CD14-positive monocyte (primary cell): ENCODE results near the gene APOL3. TPM values are rescaled to one million over a fixed set of nuclear protein-coding genes. Genes with fewer than 3 reads are reported as not detected.
A peak's percentile ranks its signal among the peaks of the same experiment; 100 is the strongest.

Experiments
- DNase-seq, 3 donors: peaks; one replicate each; pipeline ENCODE4 v3.0.0-alpha.2; 2011 to 2022
- H2AFZ ChIP-seq: 2 replicates; pipeline ENCODE4 v1.6.0; 2012; ENCODE audit warnings: mild to moderate bottlenecking, low read depth, low read length, inconsistent platforms; ENCODE audit not compliant: insufficient read depth, poor library complexity, severe bottlenecking
- H3K27ac ChIP-seq, 2 donors: 1 replicate in 1 of 2; 2 replicates in 1 of 2; pipeline ENCODE4 v1.5.1; 2012 to 2013; ENCODE audit warnings: low read length in 2 of 2, control low read depth in 1 of 2, inconsistent platforms in 1 of 2, low read depth in 1 of 2, mild to moderate bottlenecking in 1 of 2
- H3K27me3 ChIP-seq, 2 donors: one replicate each; pipeline versions ENCODE4 v1.6.0 to v1.6.1; 2011 to 2013; ENCODE audit warnings: low read length in 2 of 2; ENCODE audit not compliant: control insufficient read depth in 2 of 2, insufficient read depth in 2 of 2
- H3K36me3 ChIP-seq, 2 donors: replicated peaks in 1 of 2; 1 replicate in 1 of 2; 2 replicates in 1 of 2; pipeline versions ENCODE4 v1.5.1 to v1.6.1; 2012 to 2013; ENCODE audit warnings: low read length in 2 of 2, control low read depth in 1 of 2, inconsistent platforms in 1 of 2, mild to moderate bottlenecking in 1 of 2; ENCODE audit not compliant: insufficient read depth in 2 of 2, control insufficient read depth in 1 of 2
- H3K4me1 ChIP-seq, 2 donors: 1 replicate in 1 of 2; 2 replicates in 1 of 2; pipeline versions ENCODE4 v1.5.1 to v1.6.1; 2012 to 2013; ENCODE audit warnings: low read length in 2 of 2, control low read depth in 1 of 2, inconsistent platforms in 1 of 2, mild to moderate bottlenecking in 1 of 2, moderate library complexity in 1 of 2; ENCODE audit not compliant: insufficient read depth in 2 of 2, control insufficient read depth in 1 of 2
- H3K4me2 ChIP-seq: replicated peaks from 2 replicates; pipeline ENCODE3; 2012; ENCODE audit warnings: low read length, moderate library complexity, mild to moderate bottlenecking; ENCODE audit not compliant: poor library complexity, severe bottlenecking; ENCODE audit errors: extremely low read depth
- H3K4me3 ChIP-seq, 3 experiments: fragments of 200-600 bp in 1 of 3; sonication (generic) in 1 of 3; replicated peaks in 1 of 3; 1 replicate in 2 of 3; 2 replicates in 1 of 3; pipeline ENCODE4 v1.5.1; 2011 to 2013; ENCODE audit warnings: low read length in 3 of 3, mild to moderate bottlenecking in 3 of 3, control low read depth in 2 of 3, low read depth in 2 of 3, inconsistent platforms in 1 of 3, moderate library complexity in 1 of 3
- H3K79me2 ChIP-seq: 2 replicates; pipeline ENCODE4 v1.6.0; 2012; ENCODE audit warnings: mild to moderate bottlenecking, control low read depth, inconsistent platforms, low read length, moderate library complexity; ENCODE audit not compliant: insufficient read depth
- H3K9ac ChIP-seq: 2 replicates; pipeline ENCODE4 v1.6.0; 2017; ENCODE audit warnings: low read length, mild to moderate bottlenecking; ENCODE audit not compliant: insufficient read depth, poor library complexity, severe bottlenecking
- H3K9me3 ChIP-seq, 2 donors: replicated peaks in 1 of 2; 1 replicate in 1 of 2; 2 replicates in 1 of 2; pipeline versions ENCODE4 v1.5.1 to v1.6.1; 2012 to 2013; ENCODE audit warnings: low read length in 2 of 2, control low read depth in 1 of 2; ENCODE audit not compliant: control insufficient read depth in 1 of 2, insufficient read depth in 1 of 2
- H4K20me1 ChIP-seq: 2 replicates; pipeline ENCODE4 v1.6.0; 2012; ENCODE audit warnings: mild to moderate bottlenecking, low read length, control low read depth, moderate library complexity; ENCODE audit not compliant: insufficient read depth
- H3K27ac Mint-ChIP-seq, 7 donors: one replicate each; pipeline ENCODE4 v1.8.0; 2020; ENCODE audit warnings: mild to moderate bottlenecking in 7 of 7, mixed read lengths in 7 of 7, moderate library complexity in 6 of 7, inconsistent platforms in 2 of 7
- H3K27me3 Mint-ChIP-seq, 3 donors: one replicate each; pipeline ENCODE4 v1.8.0; 2021 to 2022; ENCODE audit warnings: low read depth in 3 of 3, mild to moderate bottlenecking in 3 of 3, mixed read lengths in 3 of 3, moderate library complexity in 3 of 3, inconsistent platforms in 1 of 3
- H3K36me3 Mint-ChIP-seq, 2 donors: one replicate each; pipeline ENCODE4 v1.8.0; 2020; ENCODE audit warnings: mixed read lengths in 2 of 2, inconsistent platforms in 1 of 2, mild to moderate bottlenecking in 1 of 2
- H3K4me1 Mint-ChIP-seq: one replicate; pipeline ENCODE4 v1.8.0; 2020; ENCODE audit warnings: mild to moderate bottlenecking, mixed read lengths
- H3K4me3 Mint-ChIP-seq, 2 donors: one replicate each; pipeline ENCODE4 v1.8.0; 2020; ENCODE audit warnings: mild to moderate bottlenecking in 2 of 2, mixed read lengths in 2 of 2, moderate library complexity in 1 of 2
- H3K9me3 Mint-ChIP-seq, 7 donors: one replicate each; pipeline ENCODE4 v1.8.0; 2020 to 2022; ENCODE audit warnings: mixed read lengths in 7 of 7, mild to moderate bottlenecking in 6 of 7, moderate library complexity in 6 of 7, inconsistent platforms in 2 of 7
- WGBS: methylation state at CpG from one replicate; pipeline ENCODE4 v1.1.5; 2013; ENCODE audit warnings: missing lambda C conversion rate; ENCODE audit not compliant: insufficient coverage; 5-methylcytosine and 5-hydroxymethylcytosine counted together
- intact Hi-C, 2 donors: fragments of 100-400 bp; cut with micrococcal nuclease; formaldehyde crosslinking; loops; one replicate each; pipeline versions ENCODE4 v1.15.0 to v1.15.1; 2023
- polyA plus RNA-seq, 3 donors: library from polyadenylated mRNA; depleted of rRNA in 1 of 3; unstranded in 2 of 3; stranded (reverse) in 1 of 3; fragments of 300-500 nt in 2 of 3; fragments of >200 nt in 1 of 3; fragmentation: Illumina TruSeq in 2 of 3; gene quantifications; 1 replicate in 2 of 3; 2 replicates in 1 of 3; pipeline ENCODE4 v1.2.3, GENCODE V29; 2012 to 2021
- TF ChIP-seq, protein P1 (sequence below): fragments of 200-600 bp; IDR thresholded peaks from one replicate; pipeline ENCODE4 v1.8.0; 2022; ENCODE audit warnings: antibody characterized with exemption, mild to moderate bottlenecking

The APOL3 gene
- polyA plus RNA-seq, 3 donors: 39.9 to 97.0 (median 61.3) TPM

DNA sequence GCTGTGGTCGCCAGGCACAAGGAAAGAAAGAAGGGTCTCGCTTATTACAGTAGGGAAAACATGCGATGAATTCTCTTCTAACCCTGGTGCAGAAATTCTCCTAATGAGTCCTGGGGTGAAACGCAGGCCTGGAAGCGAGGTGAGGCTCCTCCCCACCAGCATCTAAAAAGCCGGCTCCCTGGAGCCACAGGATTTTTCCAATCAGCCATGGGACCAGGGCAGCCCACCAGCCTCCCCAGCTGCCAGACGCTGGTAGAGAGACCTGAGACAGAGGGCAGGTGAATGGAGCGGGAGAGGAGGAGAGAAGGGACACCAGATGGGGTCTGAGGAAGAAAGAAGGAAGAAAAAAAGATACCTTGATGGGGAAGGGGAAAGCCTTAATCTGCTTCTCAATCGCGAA is 28.6 kb downstream of the APOL3 start:
- peaks cover 0 to 9% of the 10 kb centered on the region in 2 donors for H3K27me3 ChIP-seq
- no peaks in the 10 kb centered on the region for H4K20me1 ChIP-seq
- no peak overlapping the region for H3K4me2 ChIP-seq
- H2AFZ ChIP-seq: no peak overlapping the region
- H3K4me3 ChIP-seq: no peak overlapping the region
- Mint-ChIP-seq H3K27me3 (peaks cover 13 to 31% (median 21%) of the 10 kb centered on the region in 3 donors), H3K4me3 (peak overlapping the region in 1 of 2 donors; percentile 1), H3K4me1 (peaks cover 14% of the 10 kb centered on the region), H3K27ac (no peak overlapping the region), H3K9me3 (peaks cover 0 to 2% (median 0%) of the 10 kb centered on the region in 7 donors), H3K36me3 (no peaks in the 10 kb centered on the region)
- H3K9me3 ChIP-seq: no peaks in the 10 kb centered on the region
- no peaks in the 10 kb centered on the region for H3K79me2 ChIP-seq
- DNase-seq: no peak
- TF ChIP-seq, protein P1, sequence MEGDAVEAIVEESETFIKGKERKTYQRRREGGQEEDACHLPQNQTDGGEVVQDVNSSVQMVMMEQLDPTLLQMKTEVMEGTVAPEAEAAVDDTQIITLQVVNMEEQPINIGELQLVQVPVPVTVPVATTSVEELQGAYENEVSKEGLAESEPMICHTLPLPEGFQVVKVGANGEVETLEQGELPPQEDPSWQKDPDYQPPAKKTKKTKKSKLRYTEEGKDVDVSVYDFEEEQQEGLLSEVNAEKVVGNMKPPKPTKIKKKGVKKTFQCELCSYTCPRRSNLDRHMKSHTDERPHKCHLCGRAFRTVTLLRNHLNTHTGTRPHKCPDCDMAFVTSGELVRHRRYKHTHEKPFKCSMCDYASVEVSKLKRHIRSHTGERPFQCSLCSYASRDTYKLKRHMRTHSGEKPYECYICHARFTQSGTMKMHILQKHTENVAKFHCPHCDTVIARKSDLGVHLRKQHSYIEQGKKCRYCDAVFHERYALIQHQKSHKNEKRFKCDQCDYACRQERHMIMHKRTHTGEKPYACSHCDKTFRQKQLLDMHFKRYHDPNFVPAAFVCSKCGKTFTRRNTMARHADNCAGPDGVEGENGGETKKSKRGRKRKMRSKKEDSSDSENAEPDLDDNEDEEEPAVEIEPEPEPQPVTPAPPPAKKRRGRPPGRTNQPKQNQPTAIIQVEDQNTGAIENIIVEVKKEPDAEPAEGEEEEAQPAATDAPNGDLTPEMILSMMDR: no peak
- intact Hi-C loops: no loop called here
- H3K36me3 ChIP-seq: no peaks in the 10 kb centered on the region
- H3K27ac ChIP-seq: no peak overlapping the region
- peaks cover 10 to 11% of the 10 kb centered on the region in 2 donors for H3K4me1 ChIP-seq
- no peak overlapping the region for H3K9ac ChIP-seq
- WGBS: 96% methylated on average over 7 of the region's 10 CpGs

DNA sequence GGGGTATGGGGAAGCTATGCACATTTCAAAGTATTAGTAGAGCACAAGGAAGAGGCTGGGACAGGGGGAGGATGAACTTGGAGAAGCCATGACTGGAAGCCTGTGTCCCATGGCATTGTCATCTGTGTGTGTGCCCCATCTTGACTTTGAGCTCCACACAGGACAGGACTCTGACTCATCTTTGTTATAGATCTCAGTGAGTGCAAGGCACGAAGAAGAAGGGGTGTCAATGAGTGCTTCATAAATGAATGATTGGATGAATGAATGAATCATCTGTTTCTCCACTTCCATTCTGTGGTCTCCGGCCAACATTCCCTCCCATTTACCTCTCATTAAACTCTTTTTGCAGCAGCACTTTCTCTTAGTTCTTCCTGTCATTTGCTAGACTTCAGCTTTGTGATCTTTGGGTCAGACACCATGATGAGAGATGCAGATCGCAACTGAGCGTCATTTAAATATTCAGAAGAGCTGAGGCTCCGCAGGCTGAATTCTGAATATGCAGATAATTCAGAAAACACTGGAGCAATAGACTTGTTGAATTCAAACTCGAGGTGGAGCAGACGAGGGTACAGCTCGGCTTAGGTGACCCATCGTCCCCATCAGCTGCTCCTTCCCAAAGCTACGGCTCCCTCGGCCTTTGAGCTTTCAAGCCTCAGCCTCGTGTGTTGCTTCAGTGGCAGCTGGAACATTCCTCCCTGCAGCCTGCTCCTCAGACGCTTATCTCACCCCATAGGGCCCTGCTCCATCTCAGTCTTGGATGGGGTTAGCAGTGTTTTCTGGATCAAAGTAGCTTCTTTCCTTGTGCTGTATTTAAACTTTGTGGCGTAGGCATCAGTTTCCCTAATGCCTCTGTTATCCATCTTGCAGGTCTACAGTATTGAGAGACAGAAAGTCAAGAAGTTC is 30.8 kb downstream of the APOL3 start:
- H3K4me1 ChIP-seq: peaks cover 14 to 15% of the 10 kb centered on the region in 2 donors
- H4K20me1 ChIP-seq: no peaks in the 10 kb centered on the region
- H3K79me2 ChIP-seq: no peaks in the 10 kb centered on the region
- no peak overlapping the region for H3K27ac ChIP-seq
- TF ChIP-seq, protein P1: no peak
- DNase-seq: no peak
- Mint-ChIP-seq H3K4me3 (no peak overlapping the region), H3K4me1 (peaks cover 17% of the 10 kb centered on the region), H3K27me3 (peaks cover 13 to 31% (median 18%) of the 10 kb centered on the region in 3 donors), H3K36me3 (no peaks in the 10 kb centered on the region), H3K27ac (no peak overlapping the region), H3K9me3 (peaks cover 0 to 3% (median 0%) of the 10 kb centered on the region in 7 donors)
- WGBS: 96% methylated on average over 10 of the region's 14 CpGs
- H2AFZ ChIP-seq: no peak overlapping the region
- intact Hi-C loops: loop anchor here in 1 of 2 donors (10.0 kb wide), 1 partner anchor 775 kb away; no protein-coding TSS in a partner anchor
- H3K27me3 ChIP-seq: peaks cover 0 to 9% of the 10 kb centered on the region in 2 donors
- H3K9ac ChIP-seq: no peak overlapping the region
- H3K36me3 ChIP-seq: no peaks in the 10 kb centered on the region
- H3K9me3 ChIP-seq: no peaks in the 10 kb centered on the region
- H3K4me3 ChIP-seq: no peak overlapping the region
- H3K4me2 ChIP-seq: no peak overlapping the region
